Colon (tissue), 2 donors: ENCODE data around the gene COLQ.
"Not testable (repeated sequence)": the region's sequence is repeated elsewhere in the genome, so short reads cannot be mapped to it uniquely, and the experiment has no call there.

Experiments used
- FAIRE-seq: peaks from 2 replicates; lab custom pipeline; 2012; peaks lifted over from hg19 to GRCh38; lab: Jason Lieb, UNC
- donor health status: control.
- donor health status: control.

Gene COLQ

DNA sequence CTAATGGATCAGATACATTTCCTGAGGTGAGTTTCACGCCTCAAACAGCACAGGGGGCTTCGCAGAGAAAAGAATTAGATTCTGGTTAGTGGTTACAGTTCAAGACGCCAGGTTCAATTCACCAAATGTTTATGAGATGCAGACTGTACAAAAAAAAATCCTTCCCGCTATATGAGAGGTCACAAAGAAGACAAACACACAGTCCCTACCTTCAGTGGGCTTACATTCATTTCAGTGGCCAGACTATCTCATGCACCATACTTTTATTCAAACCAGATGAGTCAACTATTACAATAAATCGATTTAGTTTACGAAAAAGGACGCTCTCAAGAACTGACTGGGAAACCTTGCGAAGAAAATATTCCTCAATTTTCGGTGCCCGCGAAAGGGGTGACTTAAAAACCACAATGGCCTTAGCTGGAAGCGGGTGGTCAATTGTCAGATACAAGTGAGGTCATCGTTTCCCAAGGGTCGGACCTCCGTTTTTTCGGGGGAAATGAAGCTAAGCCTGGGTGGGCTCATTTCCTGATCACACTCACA, 94.9 kb downstream of the COLQ start:
- FAIRE-seq, result no peak

DNA sequence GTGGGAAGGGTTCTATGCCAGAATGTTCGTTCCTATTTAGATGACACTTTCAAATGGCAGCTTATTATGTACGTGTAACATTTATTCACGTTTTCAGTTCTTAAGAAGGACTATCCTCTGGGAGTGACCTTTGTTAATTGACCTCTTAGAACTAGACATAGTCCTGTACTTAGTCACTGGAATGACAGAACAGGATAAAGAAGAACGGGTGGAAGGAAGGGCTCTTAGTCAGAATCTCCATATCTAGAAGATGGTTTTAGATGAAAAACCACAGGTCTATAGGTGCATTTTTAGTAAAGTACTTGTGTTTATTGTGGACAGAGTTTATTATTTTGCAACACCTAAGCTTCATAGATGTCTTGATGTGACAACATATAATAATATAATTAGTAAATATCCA, 100.6 kb downstream of the COLQ start:
- no peak for FAIRE-seq

DNA sequence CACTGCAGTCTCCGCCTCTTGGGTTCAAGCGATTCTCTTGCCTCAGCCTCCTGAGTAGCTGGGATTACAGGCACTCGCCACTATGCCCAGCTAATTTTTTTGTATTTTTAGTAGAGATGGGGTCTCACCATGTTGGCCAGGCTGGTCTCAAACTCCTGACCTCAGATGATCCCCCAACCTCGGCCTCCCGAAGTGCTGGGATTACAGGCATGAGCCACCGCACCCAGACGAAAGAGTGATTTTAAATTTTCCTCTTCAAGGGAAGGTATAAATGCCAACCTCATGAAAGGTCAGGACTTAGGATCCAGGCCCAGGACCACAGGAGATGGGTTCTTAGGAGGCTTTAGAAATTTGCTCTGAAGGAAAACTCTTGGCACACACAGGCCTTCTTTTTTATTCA, 110.5 kb downstream of the COLQ start:
- not testable (repeated sequence) for FAIRE-seq

DNA sequence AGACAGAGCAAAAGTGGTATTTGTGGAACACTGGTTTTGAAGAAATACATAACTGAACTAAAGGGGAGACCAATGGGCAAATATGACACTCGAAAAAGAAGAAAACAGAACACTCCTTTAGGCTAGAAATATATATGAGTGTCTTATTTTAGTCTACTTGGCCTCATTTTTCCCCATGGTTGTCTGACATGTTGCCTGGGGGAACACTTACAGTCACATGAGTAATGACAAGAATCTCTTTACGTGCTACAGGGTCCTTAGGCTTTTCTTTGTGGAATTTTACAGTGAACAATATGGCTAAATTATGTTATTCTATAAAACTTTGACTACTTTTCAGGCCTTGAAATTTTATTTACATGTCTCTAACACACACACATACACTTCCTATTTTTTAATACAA, 111.7 kb downstream of the COLQ start:
- no peak for FAIRE-seq

DNA sequence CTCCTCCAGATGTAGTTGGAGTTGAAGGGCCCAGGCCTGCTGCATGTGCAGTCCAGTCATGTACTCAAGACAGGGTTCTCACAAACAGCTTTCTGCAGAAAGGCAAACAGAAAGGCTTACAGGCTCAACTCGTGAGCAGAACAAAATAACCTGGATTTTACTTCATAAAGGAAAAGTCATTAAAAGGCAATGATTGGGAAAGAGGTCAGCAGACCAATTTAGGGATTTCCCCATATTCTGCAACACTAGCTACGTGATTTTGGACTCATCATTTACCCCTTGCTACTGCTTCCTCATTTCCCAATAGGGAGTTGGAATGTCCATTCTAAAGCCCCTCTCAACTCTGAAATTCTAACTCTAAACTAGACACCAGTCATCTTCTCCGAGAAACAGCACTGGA, 112.3 kb downstream of the COLQ start:
- no peak for FAIRE-seq

DNA sequence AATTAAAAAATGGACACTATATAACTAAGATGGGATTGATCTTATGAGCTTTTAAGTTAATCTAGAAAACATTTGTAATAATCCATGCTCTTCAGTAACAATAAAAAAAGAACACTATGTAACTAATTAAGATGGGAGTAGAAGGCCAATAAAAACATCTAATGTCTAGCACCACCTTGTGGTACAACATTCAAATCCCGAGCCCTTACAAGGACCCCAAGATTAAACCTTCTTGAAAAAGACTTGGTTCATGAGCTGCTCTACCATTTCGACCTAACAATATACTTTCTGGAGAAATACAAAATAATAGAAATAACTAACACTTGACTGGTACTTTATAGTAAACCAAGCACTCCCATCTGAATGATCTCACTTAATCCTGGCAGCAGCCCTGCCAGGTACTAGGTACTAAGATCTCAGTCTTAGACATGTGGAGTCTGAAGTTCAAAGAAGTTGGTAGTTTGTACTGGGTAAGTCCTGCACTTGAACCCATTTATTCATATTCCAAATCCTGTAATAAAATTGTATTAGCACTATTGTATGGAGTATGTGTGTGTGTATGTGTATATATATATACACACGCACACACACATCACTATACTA, 116.0 kb downstream of the COLQ start:
- peak; percentile 51 for FAIRE-seq

DNA sequence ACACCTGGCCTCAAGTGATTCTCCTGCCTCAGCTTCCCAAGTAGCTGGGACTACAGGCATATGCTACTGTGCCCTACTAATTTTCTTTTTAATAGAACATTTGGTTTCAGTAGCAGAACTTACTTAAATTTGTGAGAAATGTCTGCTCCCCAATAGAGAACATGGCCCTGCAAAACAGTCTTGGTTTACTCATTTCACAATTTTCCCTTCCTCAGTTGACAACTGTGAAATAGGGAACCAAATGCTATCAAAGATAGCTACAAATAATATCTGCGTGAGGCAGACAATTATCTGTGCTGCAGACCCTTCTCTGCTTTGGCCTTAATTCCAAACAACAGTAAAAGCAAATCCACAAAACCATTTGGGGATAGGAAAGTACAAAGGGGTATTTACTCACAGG, 116.7 kb downstream of the COLQ start:
- FAIRE-seq, result no peak

DNA sequence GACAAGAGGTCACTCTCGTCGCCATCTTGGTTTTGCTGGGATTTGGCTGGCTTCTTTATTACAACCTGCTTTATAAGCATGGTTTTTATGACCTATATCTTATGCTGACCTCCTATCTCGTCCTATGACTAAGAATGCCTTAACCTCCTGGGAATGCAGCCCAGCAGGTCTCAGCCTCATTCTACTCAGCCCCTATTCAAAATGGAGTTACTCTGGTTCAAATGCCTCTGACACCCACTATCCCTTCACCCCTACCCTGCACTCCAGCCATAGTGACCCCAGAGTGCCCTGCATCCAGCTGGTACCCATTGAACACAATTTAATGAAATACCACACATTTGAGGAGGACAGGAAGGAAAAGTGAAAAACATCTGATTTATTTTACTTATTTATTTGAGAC, 117.5 kb downstream of the COLQ start:
- FAIRE-seq, result no peak

DNA sequence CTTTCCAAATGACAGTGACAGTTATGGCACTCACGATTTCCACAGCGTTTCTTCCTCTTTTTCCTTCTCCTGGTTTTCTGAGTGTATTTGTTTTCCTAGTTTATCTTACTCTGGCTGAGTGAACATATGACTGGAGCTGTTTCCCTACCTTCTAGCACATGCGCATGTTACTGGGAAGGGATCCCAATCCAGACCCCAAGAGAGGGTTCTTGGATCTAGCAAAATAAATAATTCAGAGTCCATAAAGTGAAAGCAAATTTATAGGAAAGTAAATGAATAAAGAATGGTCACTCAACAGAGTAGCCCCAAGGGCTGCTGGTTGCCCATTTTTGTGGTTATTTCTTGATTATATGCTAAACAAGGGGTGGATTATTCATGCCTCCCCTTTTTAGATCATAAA, 118.0 kb downstream of the COLQ start:
- FAIRE-seq, result no peak

DNA sequence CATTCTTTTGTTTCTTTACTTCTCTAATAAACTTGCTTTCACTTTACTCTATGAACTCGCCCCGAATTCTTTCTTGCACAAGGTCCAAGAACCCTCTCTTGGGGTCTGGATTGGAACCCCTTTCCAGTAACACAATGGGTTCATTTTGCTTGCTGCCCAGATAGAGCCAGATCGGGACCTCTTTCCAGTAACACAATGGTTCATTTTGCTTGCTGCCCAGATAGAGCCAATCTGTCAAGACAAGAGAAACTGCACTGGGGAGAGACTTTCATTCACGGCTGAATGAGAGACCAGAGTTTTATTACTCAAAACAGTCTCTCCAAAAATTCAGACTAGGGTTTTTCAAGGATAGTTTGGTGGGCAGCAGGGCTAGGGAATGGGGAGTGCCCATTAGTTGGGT, 119.6 kb downstream of the COLQ start:
- no peak for FAIRE-seq
